Stimulated activated naive CD4-positive, alpha-beta T cell treated with Interleukin-2 at 50 U/mL for 16 hours (primary cell): ENCODE data around the gene CBX1.

Experiments used
- DNase-seq: peaks from one replicate; lab custom pipeline; 2025; lab: John Stamatoyannopoulos, UW

CBX1 gene

GRCh38 chr17:48025904-48026501 lies 75.3 kb downstream of the CBX1 start:
- DNase-seq, result no peak

GRCh38 chr17:48025040-48025903 lies 76.0 kb downstream of the CBX1 start:
- DNase-seq, result peak; percentile 97

GRCh38 chr17:48024149-48025039 lies 76.9 kb downstream of the CBX1 start:
- DNase-seq, result peak; percentile 51

GRCh38 chr17:48023400-48024148 lies 77.7 kb downstream of the CBX1 start:
- DNase-seq, result peak; percentile 16

GRCh38 chr17:48022901-48023300 lies 78.4 kb downstream of the CBX1 start:
- DNase-seq, result no peak

- no peak for DNase-seq
Measured at GRCh38 chr17:48021934-48022333, 79.3 kb downstream of the CBX1 start.
